SU-DHL-6 (cell line): ENCODE data around the gene RTN4R.

Experiments
- H2AFZ ChIP-seq: fragments of 200-600 bp; sonication (generic); 2 replicates; pipeline ENCODE4 v1.6.1; 2014; ENCODE audit warnings: low read depth, mild to moderate bottlenecking, moderate library complexity, mixed read lengths, antibody characterized with exemption, low read length; ENCODE audit not compliant: severe bottlenecking
- H3F3A ChIP-seq: fragments of 200-600 bp; shearing (Covaris generic); 2 replicates; pipeline ENCODE4 v1.6.0; 2016; ENCODE audit warnings: antibody characterized with exemption, mild to moderate bottlenecking; ENCODE audit not compliant: insufficient read depth
- H3K27ac ChIP-seq: fragments of 200-600 bp; sonication (generic); 2 replicates; pipeline ENCODE4 v1.5.1; 2016; ENCODE audit warnings: low read depth, mild to moderate bottlenecking, low read length, moderate library complexity, mixed read lengths
- H3K27me3 ChIP-seq: fragments of 200-600 bp; sonication (generic), shearing (Covaris generic); 2 replicates; pipeline ENCODE4 v1.6.0; 2014; ENCODE audit warnings: mild to moderate bottlenecking, low read length
- H3K36me3 ChIP-seq: fragments of 200-600 bp; sonication (generic); 2 replicates; pipeline ENCODE4 v1.6.1; 2014; ENCODE audit warnings: mild to moderate bottlenecking, low read length, mixed read lengths
- H3K4me2 ChIP-seq: fragments of 300-600, 200-600 bp; shearing (Covaris generic), sonication (generic); 2 replicates; pipeline ENCODE4 v1.6.0; 2014; ENCODE audit warnings: low read length, low read depth, mild to moderate bottlenecking; ENCODE audit not compliant: poor library complexity, severe bottlenecking
- H3K4me3 ChIP-seq: fragments of 200-600 bp; sonication (generic); 2 replicates; pipeline ENCODE4 v1.5.1; 2014; ENCODE audit warnings: antibody characterized with exemption, low read length, mild to moderate bottlenecking, mixed read lengths; ENCODE audit not compliant: insufficient read depth, poor library complexity, severe bottlenecking
- H3K79me2 ChIP-seq: fragments of 200-600 bp; sonication (generic); 2 replicates; pipeline ENCODE4 v1.6.1; 2014; ENCODE audit warnings: mild to moderate bottlenecking, low read length, moderate library complexity; ENCODE audit not compliant: insufficient read depth
- H3K9ac ChIP-seq: fragments of 200-600 bp; sonication (generic); 2 replicates; pipeline ENCODE4 v1.7.0; 2014; ENCODE audit warnings: mild to moderate bottlenecking, low read length
- H3K9me2 ChIP-seq: fragments of 200-600 bp; sonication (generic); replicated peaks from 2 replicates; pipeline ENCODE4 v1.6.1; 2014; ENCODE audit warnings: low read length; ENCODE audit not compliant: insufficient read depth
- H3K9me3 ChIP-seq: fragments of 200-600 bp; sonication (generic); 2 replicates; pipeline ENCODE4 v1.6.1; 2014; ENCODE audit warnings: low read length, mixed read lengths; ENCODE audit not compliant: insufficient read depth
- H4K20me1 ChIP-seq: fragments of 200-600 bp; sonication (generic); 2 replicates; pipeline ENCODE4 v1.6.1; 2014; ENCODE audit warnings: low read depth, mild to moderate bottlenecking, antibody characterized with exemption, low read length, moderate library complexity, mixed read lengths
- EZH2phosphoT487 ChIP-seq: fragments of 200-600 bp; sonication (generic), shearing (Covaris generic); conservative IDR thresholded peaks from 2 replicates; pipeline ENCODE4 v1.6.1; 2018; ENCODE audit warnings: mild to moderate bottlenecking, antibody characterized with exemption, low read length, moderate library complexity, mixed read lengths
- TF ChIP-seq, protein P1 (sequence below): fragments of 200-600 bp; sonication (generic); IDR thresholded peaks from one replicate; pipeline ENCODE4 v1.5.1; 2017; ENCODE audit warnings: antibody characterized with exemption, mild to moderate bottlenecking, low read length, moderate library complexity; ENCODE audit not compliant: insufficient read depth, poor library complexity, severe bottlenecking

Gene RTN4R

GRCh38 chr22:20298110-20298802 is 30.1 kb upstream of the RTN4R start:
- Histone ChIP-seq H3K9me3 (no peaks in the 10 kb centered on the region), H3K27me3 (no peaks in the 10 kb centered on the region), H3K27ac (no peak overlapping the region), H3K36me3 (no peaks in the 10 kb centered on the region), H3K4me3 (no peak overlapping the region), H3K79me2 (no peaks in the 10 kb centered on the region), H3K9ac (no peak overlapping the region), H3F3A (no peaks in the 10 kb centered on the region), H4K20me1 (no peaks in the 10 kb centered on the region), H2AFZ (no peak overlapping the region), H3K9me2 (no peaks in the 10 kb centered on the region), H3K4me2 (no peak overlapping the region)
- no peak for TF ChIP-seq EZH2phosphoT487
- TF ChIP-seq, protein P1, sequence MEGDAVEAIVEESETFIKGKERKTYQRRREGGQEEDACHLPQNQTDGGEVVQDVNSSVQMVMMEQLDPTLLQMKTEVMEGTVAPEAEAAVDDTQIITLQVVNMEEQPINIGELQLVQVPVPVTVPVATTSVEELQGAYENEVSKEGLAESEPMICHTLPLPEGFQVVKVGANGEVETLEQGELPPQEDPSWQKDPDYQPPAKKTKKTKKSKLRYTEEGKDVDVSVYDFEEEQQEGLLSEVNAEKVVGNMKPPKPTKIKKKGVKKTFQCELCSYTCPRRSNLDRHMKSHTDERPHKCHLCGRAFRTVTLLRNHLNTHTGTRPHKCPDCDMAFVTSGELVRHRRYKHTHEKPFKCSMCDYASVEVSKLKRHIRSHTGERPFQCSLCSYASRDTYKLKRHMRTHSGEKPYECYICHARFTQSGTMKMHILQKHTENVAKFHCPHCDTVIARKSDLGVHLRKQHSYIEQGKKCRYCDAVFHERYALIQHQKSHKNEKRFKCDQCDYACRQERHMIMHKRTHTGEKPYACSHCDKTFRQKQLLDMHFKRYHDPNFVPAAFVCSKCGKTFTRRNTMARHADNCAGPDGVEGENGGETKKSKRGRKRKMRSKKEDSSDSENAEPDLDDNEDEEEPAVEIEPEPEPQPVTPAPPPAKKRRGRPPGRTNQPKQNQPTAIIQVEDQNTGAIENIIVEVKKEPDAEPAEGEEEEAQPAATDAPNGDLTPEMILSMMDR, result no peak

- Histone ChIP-seq H3K36me3 (no peaks in the 10 kb centered on the region), H3K79me2 (no peaks in the 10 kb centered on the region), H3K9me2 (no peaks in the 10 kb centered on the region), H3K27me3 (no peaks in the 10 kb centered on the region), H2AFZ (no peak overlapping the region), H3K9ac (no peak overlapping the region), H3F3A (no peaks in the 10 kb centered on the region), H3K9me3 (no peaks in the 10 kb centered on the region), H3K27ac (no peak overlapping the region), H4K20me1 (no peaks in the 10 kb centered on the region), H3K4me2 (no peak overlapping the region), H3K4me3 (no peak overlapping the region)
- TF ChIP-seq, protein P1, result no peak
- no peak for TF ChIP-seq EZH2phosphoT487
These were observed 29.4 kb upstream of the RTN4R start for GRCh38 chr22:20297414-20298109.

DNA sequence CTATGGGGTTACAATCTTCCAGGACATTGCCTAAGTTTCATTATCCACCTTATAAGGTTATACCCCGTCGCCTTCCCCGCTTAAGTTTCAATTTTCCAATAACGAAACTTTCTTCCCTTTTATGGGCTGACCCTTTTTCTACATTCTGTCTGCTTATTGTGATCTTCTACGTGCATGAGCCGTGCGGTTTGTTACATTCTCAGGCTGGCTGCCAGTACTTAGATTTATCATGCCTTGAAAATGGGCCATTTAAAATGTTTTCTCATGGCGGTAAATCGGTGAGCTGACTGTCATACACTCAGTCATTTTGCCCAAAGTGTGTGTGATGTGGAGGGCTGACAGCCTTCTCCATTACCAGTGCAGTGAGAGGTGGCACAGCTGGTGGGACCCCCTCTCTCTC is 28.5 kb upstream of the RTN4R start:
- H3K4me2 ChIP-seq, result no peak overlapping the region
- TF ChIP-seq EZH2phosphoT487, result no peak
- TF ChIP-seq, protein P1, result no peak
- no peak overlapping the region for H3K27ac ChIP-seq
- H3F3A ChIP-seq, result no peaks in the 10 kb centered on the region
- no peaks in the 10 kb centered on the region for H3K9me2 ChIP-seq
- H3K9ac ChIP-seq, result no peak overlapping the region
- no peaks in the 10 kb centered on the region for H3K9me3 ChIP-seq
- no peak overlapping the region for H2AFZ ChIP-seq
- H3K27me3 ChIP-seq, result no peaks in the 10 kb centered on the region
- H3K4me3 ChIP-seq, result no peak overlapping the region
- no peaks in the 10 kb centered on the region for H3K36me3 ChIP-seq
- H3K79me2 ChIP-seq, result no peaks in the 10 kb centered on the region
- H4K20me1 ChIP-seq, result no peaks in the 10 kb centered on the region
